Smooth muscle cell (in vitro differentiated cells): ENCODE measurements around the gene GAK. TPM values are rescaled to one million over a fixed set of nuclear protein-coding genes. Genes with fewer than 3 reads are reported as not detected.

ENCODE experiments used
- DNase-seq: peaks from one replicate; lab custom pipeline; 2025; ENCODE audit not compliant: unreplicated experiment; lab: John Stamatoyannopoulos, UW
- H2AFZ ChIP-seq: fragments of 200-600 bp; sonication (generic); 2 replicates; pipeline ENCODE4 v1.6.0; 2016; ENCODE audit warnings: antibody characterized with exemption, low read depth, mild to moderate bottlenecking
- H3F3A ChIP-seq: fragments of 200-600 bp; sonication (generic); 2 replicates; pipeline ENCODE4 v1.6.0; 2017; ENCODE audit warnings: antibody characterized with exemption, low read depth
- H3K27ac ChIP-seq: fragments of 200-600 bp; sonication (generic); 2 replicates; pipeline ENCODE4 v1.5.1; 2016; ENCODE audit warnings: low read depth, mild to moderate bottlenecking
- H3K27me3 ChIP-seq: fragments of 200-600 bp; sonication (generic); 2 replicates; pipeline ENCODE4 v1.6.1; 2016; ENCODE audit warnings: low read depth, mild to moderate bottlenecking
- H3K36me3 ChIP-seq: fragments of 200-600 bp; sonication (generic); 2 replicates; pipeline ENCODE4 v1.5.1; 2016; ENCODE audit warnings: low read depth
- H3K4me1 ChIP-seq: fragments of 200-600 bp; sonication (generic); 2 replicates; pipeline ENCODE4 v1.5.1; 2016; ENCODE audit warnings: low read depth
- H3K4me2 ChIP-seq: fragments of 200-600 bp; sonication (generic); 2 replicates; pipeline ENCODE4 v1.6.0; 2016; ENCODE audit warnings: mild to moderate bottlenecking
- H3K4me3 ChIP-seq: fragments of 200-600 bp; sonication (generic); 2 replicates; pipeline ENCODE4 v1.5.1; 2016; ENCODE audit warnings: mild to moderate bottlenecking
- H3K79me2 ChIP-seq: fragments of 200-600 bp; sonication (generic); 2 replicates; pipeline ENCODE4 v1.6.0; 2016; ENCODE audit warnings: low read depth, mild to moderate bottlenecking
- H3K9ac ChIP-seq: fragments of 200-600 bp; sonication (generic); 2 replicates; pipeline ENCODE4 v1.6.0; 2016; ENCODE audit warnings: low read depth
- H3K9me3 ChIP-seq: fragments of 200-600 bp; sonication (generic); replicated peaks from 2 replicates; pipeline ENCODE4 v1.5.1; 2016; ENCODE audit warnings: low read depth
- H4K20me1 ChIP-seq: fragments of 200-600 bp; sonication (generic); 2 replicates; pipeline ENCODE4 v1.6.0; 2016; ENCODE audit warnings: low read depth
- WGBS: methylation state at CpG from one replicate; pipeline ENCODE4 v1.1.7; 2016; ENCODE audit warnings: low lambda C conversion rate; 5-methylcytosine and 5-hydroxymethylcytosine counted together
- polyA plus RNA-seq: library from polyadenylated mRNA; unstranded; fragments of >200 nt; fragmentation: Nextera tagmentation; extraction: Ambion mirVana; gene quantifications from 2 replicates; pipeline ENCODE4 v1.2.1, GENCODE V29; 2016
- total RNA-seq: library from RNA; depleted of rRNA; stranded (reverse); fragments of >200 nt; gene quantifications from 2 replicates; pipeline ENCODE4 v1.2.3, GENCODE V29; 2014
- TF ChIP-seq, protein P1 (sequence below): fragments of 200-600 bp; sonication (generic); IDR thresholded peaks from 2 replicates; pipeline ENCODE4 v1.5.1; 2017; ENCODE audit warnings: borderline replicate concordance, mild to moderate bottlenecking, antibody characterized with exemption; ENCODE audit not compliant: insufficient read depth, poor library complexity, severe bottlenecking

The GAK gene
- total and polyA plus RNA-seq, 2 experiments from 2014 or later, result 56.2 to 85.4 TPM

GRCh38 chr4:858831-859451, 73.2 kb downstream of the GAK start:
- no peak overlapping the region for H2AFZ ChIP-seq
- H3K27ac ChIP-seq, result no peak overlapping the region
- no peak for DNase-seq
- H3K27me3 ChIP-seq, result no peaks in the 10 kb centered on the region
- no peak overlapping the region for H3K4me2 ChIP-seq
- no peaks in the 10 kb centered on the region for H3K79me2 ChIP-seq
- no peak overlapping the region for H3K4me3 ChIP-seq
- no peaks in the 10 kb centered on the region for H3K4me1 ChIP-seq
- H3K36me3 ChIP-seq, result peaks cover 15% of the 10 kb centered on the region
- TF ChIP-seq, protein P1, sequence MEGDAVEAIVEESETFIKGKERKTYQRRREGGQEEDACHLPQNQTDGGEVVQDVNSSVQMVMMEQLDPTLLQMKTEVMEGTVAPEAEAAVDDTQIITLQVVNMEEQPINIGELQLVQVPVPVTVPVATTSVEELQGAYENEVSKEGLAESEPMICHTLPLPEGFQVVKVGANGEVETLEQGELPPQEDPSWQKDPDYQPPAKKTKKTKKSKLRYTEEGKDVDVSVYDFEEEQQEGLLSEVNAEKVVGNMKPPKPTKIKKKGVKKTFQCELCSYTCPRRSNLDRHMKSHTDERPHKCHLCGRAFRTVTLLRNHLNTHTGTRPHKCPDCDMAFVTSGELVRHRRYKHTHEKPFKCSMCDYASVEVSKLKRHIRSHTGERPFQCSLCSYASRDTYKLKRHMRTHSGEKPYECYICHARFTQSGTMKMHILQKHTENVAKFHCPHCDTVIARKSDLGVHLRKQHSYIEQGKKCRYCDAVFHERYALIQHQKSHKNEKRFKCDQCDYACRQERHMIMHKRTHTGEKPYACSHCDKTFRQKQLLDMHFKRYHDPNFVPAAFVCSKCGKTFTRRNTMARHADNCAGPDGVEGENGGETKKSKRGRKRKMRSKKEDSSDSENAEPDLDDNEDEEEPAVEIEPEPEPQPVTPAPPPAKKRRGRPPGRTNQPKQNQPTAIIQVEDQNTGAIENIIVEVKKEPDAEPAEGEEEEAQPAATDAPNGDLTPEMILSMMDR, result no peak
- H4K20me1 ChIP-seq, result no peaks in the 10 kb centered on the region
- H3K9ac ChIP-seq, result no peak overlapping the region
- 98% methylated on average over 29 of the region's 31 CpGs for WGBS
- no peaks in the 10 kb centered on the region for H3K9me3 ChIP-seq
- no peaks in the 10 kb centered on the region for H3F3A ChIP-seq

DNA sequence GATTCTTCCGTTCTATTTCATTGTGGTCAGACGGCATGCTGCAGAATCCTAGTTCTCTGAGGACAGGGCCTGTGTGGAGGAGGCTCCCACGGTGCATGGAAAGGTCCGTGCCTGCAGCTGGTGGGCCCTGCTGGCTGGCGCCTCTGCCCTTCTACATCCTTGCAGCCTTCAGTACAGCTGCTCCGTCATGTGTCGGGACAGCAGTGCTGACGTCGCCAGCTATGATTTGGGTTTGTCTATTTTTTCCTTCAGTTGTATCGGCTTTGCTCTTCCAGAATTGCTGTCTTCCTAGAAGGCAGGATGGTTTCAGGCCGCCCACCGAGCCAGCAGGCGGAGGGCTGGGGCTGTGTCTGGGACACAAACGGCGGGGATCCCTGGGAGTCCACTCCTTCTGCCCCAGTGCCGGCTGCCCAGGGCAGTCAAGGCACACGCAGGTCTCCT, 74.1 kb downstream of the GAK start:
- H3K27ac ChIP-seq, result no peak overlapping the region
- H3K4me1 ChIP-seq, result no peaks in the 10 kb centered on the region
- WGBS, result 96% methylated on average over 17 of the region's 17 CpGs
- H3K4me2 ChIP-seq, result no peak overlapping the region
- no peak overlapping the region for H3K4me3 ChIP-seq
- no peaks in the 10 kb centered on the region for H4K20me1 ChIP-seq
- H2AFZ ChIP-seq, result no peak overlapping the region
- H3F3A ChIP-seq, result no peaks in the 10 kb centered on the region
- no peaks in the 10 kb centered on the region for H3K9me3 ChIP-seq
- H3K79me2 ChIP-seq, result no peaks in the 10 kb centered on the region
- H3K36me3 ChIP-seq, result peaks cover 7% of the 10 kb centered on the region
- TF ChIP-seq, protein P1, result no peak
- no peak for DNase-seq
- no peaks in the 10 kb centered on the region for H3K27me3 ChIP-seq
- H3K9ac ChIP-seq, result no peak overlapping the region

DNA sequence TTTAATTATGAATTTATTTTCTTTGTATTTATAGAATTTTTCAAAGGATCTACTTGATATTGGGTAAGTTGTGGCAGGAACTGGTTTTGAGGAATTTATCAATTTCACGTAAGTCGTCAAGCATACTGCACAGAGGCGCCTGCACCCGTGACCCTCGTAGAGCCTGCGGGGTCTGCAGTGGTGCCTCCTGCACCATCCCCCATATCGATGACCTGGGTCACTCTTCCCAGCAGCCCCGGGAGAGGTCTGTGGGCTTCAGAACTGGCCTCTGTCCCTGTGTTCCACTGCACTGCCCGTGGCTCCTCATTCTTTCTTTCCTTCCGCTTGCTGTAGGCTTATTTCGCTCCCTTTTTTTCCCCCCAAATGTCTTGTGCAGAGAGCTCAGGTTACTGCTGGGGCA, 74.7 kb downstream of the GAK start:
- 96% methylated on average over 11 of the region's 11 CpGs for WGBS
- peaks cover 6% of the 10 kb centered on the region for H3K36me3 ChIP-seq
- H3K9ac ChIP-seq, result no peak overlapping the region

More for the DNA sequence above, 74.7 kb downstream of the GAK start:
- no peak overlapping the region for H3K27ac ChIP-seq
- no peaks in the 10 kb centered on the region for H3F3A ChIP-seq
- H4K20me1 ChIP-seq, result no peaks in the 10 kb centered on the region
- H2AFZ ChIP-seq, result no peak overlapping the region
- DNase-seq, result no peak
- no peak overlapping the region for H3K4me3 ChIP-seq
- no peak overlapping the region for H3K4me2 ChIP-seq
- no peaks in the 10 kb centered on the region for H3K27me3 ChIP-seq
- H3K9me3 ChIP-seq, result no peaks in the 10 kb centered on the region
- TF ChIP-seq, protein P1, result no peak
- no peaks in the 10 kb centered on the region for H3K79me2 ChIP-seq
- H3K4me1 ChIP-seq, result no peaks in the 10 kb centered on the region
